PC-9 (cell line): ENCODE measurements around the gene CLDN14. TPM values are rescaled to one million over a fixed set of nuclear protein-coding genes. Genes with fewer than 3 reads are reported as not detected.
"Not testable (repeated sequence)": the region's sequence is repeated elsewhere in the genome, so short reads cannot be mapped to it uniquely, and the experiment has no call there.

Experiments used
- BruUV-seq: library from RNA; stranded (reverse); fragments of 400-500 nt; replicated peaks from 2 replicates; lab custom pipeline; 2021; lab: Mats Ljungman, UMichigan
- CTCF ChIA-PET: fragments of 300-600 bp; sonication (Branson Sonifier 250); formaldehyde crosslinking; loops from one replicate; lab custom pipeline; 2022; ENCODE audit warnings: antibody characterized with exemption; lab: Charles Lee
- POLR2A ChIA-PET: fragments of 300-600 bp; sonication (Branson Sonifier 250); formaldehyde crosslinking; loops from one replicate; lab custom pipeline; 2022; ENCODE audit warnings: antibody characterized with exemption; ENCODE audit not compliant: unreplicated experiment; lab: Charles Lee
- DNase-seq, 2 experiments: peaks; one replicate each; pipeline versions ENCODE4 v3.0.0 to v3.0.0-alpha.2; 2015 to 2022; ENCODE audit warnings: mixed read lengths in 1 of 2
- H2AFZ ChIP-seq: fragments of 200-600 bp; sonication (generic); 2 replicates; pipeline ENCODE4 v1.8.1; 2017; ENCODE audit warnings: antibody characterized with exemption
- H3F3A ChIP-seq: fragments of 200-600 bp; sonication (generic); 2 replicates; pipeline ENCODE4 v1.8.1; 2017; ENCODE audit warnings: antibody characterized with exemption, mild to moderate bottlenecking, low read depth; ENCODE audit not compliant: insufficient read depth
- H3K27ac ChIP-seq: fragments of 200-600 bp; sonication (generic); 2 replicates; pipeline ENCODE4 v1.6.1; 2016; ENCODE audit warnings: mixed run types
- H3K27me3 ChIP-seq: fragments of 200-600 bp; sonication (generic); 2 replicates; pipeline ENCODE4 v1.6.1; 2016; ENCODE audit warnings: low read depth, mixed run types; ENCODE audit not compliant: insufficient read depth
- H3K36me3 ChIP-seq: fragments of 200-600 bp; sonication (generic); 2 replicates; pipeline ENCODE4 v1.6.1; 2016; ENCODE audit warnings: low read depth, mixed run types
- H3K4me1 ChIP-seq: fragments of 200-600 bp; sonication (generic); replicated peaks from 2 replicates; pipeline ENCODE4 v1.6.1; 2016; ENCODE audit warnings: mixed run types; ENCODE audit not compliant: insufficient read depth
- H3K4me2 ChIP-seq: fragments of 200-600 bp; sonication (generic); 2 replicates; pipeline ENCODE4 v1.6.1; 2017; ENCODE audit warnings: mixed run types
- H3K4me3 ChIP-seq: fragments of 200-600 bp; sonication (generic); 2 replicates; pipeline ENCODE4 v1.6.1; 2016; ENCODE audit warnings: mixed run types
- H3K79me2 ChIP-seq: fragments of 200-600 bp; sonication (generic); 2 replicates; pipeline ENCODE4 v1.6.1; 2017; ENCODE audit warnings: low read depth, mixed run types
- H3K9me2 ChIP-seq: fragments of 200-600 bp; sonication (generic); 2 replicates; pipeline ENCODE4 v1.8.1; 2017; ENCODE audit warnings: mild to moderate bottlenecking; ENCODE audit not compliant: insufficient read depth
- H3K9me3 ChIP-seq: fragments of 200-600 bp; sonication (generic); 2 replicates; pipeline ENCODE4 v1.8.1; 2016; ENCODE audit warnings: low read depth; ENCODE audit not compliant: insufficient read depth
- H4K20me1 ChIP-seq: fragments of 200-600 bp; sonication (generic); 2 replicates; pipeline ENCODE4 v1.8.1; 2017; ENCODE audit not compliant: insufficient read depth
- EZH2 ChIP-seq: fragments of 200-600 bp; sonication (generic); IDR thresholded peaks from 2 replicates; pipeline ENCODE4 v1.8.0; 2017; ENCODE audit warnings: antibody characterized with exemption, low read depth
- intact Hi-C: fragments of 100-400 bp; cut with micrococcal nuclease; formaldehyde crosslinking; loops from one replicate; pipeline ENCODE4 v1.10.0; 2022; ENCODE audit not compliant: unreplicated experiment
- total RNA-seq: library from RNA; stranded (reverse); gene quantifications from 2 replicates; pipeline ENCODE4 v1.2.3, GENCODE V29; 2021
- TF ChIP-seq, protein P1 (sequence below): fragments of 200-600 bp; sonication (generic); conservative IDR thresholded peaks from 2 replicates; pipeline ENCODE4 v1.6.1; 2017; ENCODE audit warnings: mixed run types, antibody characterized with exemption, mild to moderate bottlenecking, moderate library complexity

CLDN14 gene
- total RNA-seq, 1 experiment from 2014 or later, result not detected

DNA sequence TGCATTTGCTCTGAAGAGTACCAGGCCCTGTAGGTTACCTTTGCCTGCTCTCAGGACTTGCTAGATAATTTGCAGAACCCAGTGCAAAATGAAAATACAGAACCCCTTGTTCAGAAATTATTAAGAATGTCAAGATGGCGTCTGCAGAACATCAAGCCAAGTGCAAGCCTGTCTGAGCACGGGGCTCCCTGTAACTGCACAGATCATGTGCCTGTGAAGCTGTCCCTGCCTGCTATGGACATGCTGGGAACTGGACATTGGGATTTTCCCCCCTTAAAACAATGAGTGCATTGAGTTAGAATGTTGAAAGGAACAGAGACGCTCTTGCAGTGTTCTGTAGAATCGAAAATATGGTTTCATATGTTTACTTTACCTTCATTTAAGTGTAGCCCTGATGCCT lies 2.9 kb downstream of the CLDN14 start:
- H3F3A ChIP-seq, result peaks cover under 1% of the 10 kb centered on the region
- no TSS peak for BruUV-seq
- H3K9me3 ChIP-seq, result no peaks in the 10 kb centered on the region
- H4K20me1 ChIP-seq, result no peaks in the 10 kb centered on the region
- CTCF ChIA-PET, result no interaction called here
- H3K36me3 ChIP-seq, result no peaks in the 10 kb centered on the region
- H3K4me3 ChIP-seq, result no peak overlapping the region
- no peak overlapping the region for H3K27ac ChIP-seq
- no peak for DNase-seq
- H3K4me2 ChIP-seq, result no peak overlapping the region
- peaks cover 14% of the 10 kb centered on the region for H3K4me1 ChIP-seq
- POLR2A ChIA-PET, result no interaction called here
- no peak overlapping the region for H2AFZ ChIP-seq
- no peaks in the 10 kb centered on the region for H3K27me3 ChIP-seq
- intact Hi-C loops, result no loop called here
- no peaks in the 10 kb centered on the region for H3K9me2 ChIP-seq
- H3K79me2 ChIP-seq, result no peaks in the 10 kb centered on the region
- TF ChIP-seq, protein P1, sequence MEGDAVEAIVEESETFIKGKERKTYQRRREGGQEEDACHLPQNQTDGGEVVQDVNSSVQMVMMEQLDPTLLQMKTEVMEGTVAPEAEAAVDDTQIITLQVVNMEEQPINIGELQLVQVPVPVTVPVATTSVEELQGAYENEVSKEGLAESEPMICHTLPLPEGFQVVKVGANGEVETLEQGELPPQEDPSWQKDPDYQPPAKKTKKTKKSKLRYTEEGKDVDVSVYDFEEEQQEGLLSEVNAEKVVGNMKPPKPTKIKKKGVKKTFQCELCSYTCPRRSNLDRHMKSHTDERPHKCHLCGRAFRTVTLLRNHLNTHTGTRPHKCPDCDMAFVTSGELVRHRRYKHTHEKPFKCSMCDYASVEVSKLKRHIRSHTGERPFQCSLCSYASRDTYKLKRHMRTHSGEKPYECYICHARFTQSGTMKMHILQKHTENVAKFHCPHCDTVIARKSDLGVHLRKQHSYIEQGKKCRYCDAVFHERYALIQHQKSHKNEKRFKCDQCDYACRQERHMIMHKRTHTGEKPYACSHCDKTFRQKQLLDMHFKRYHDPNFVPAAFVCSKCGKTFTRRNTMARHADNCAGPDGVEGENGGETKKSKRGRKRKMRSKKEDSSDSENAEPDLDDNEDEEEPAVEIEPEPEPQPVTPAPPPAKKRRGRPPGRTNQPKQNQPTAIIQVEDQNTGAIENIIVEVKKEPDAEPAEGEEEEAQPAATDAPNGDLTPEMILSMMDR, result no peak
- TF ChIP-seq EZH2, result no peak

DNA sequence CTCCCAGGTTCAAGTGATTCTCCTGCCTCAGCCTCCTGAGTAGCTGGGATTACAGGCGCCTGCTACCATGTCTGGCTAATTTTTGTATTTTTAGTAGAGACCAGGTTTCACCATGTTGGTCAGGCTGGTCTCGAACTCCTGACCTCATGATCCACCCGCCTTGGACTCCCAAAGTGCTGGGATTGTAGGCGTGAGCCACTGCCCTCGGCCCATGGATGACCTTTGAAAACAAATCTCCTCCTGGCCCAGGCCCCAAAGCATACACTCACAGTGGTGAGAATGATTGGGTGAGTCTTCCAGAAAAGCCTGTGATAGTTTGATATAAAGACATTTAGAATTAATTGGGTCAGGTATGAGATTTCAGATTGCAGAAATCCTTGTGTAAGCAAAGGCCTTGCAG lies 3.4 kb downstream of the CLDN14 start:
- H3K9me2 ChIP-seq, DNase-seq, intact Hi-C loops, BruUV-seq, H3K27me3 ChIP-seq, H3K4me3 ChIP-seq, H3F3A ChIP-seq, H3K4me2 ChIP-seq, H3K36me3 ChIP-seq, H3K9me3 ChIP-seq, H3K27ac ChIP-seq, H2AFZ ChIP-seq, H3K79me2 ChIP-seq, POLR2A ChIA-PET, H4K20me1 ChIP-seq, CTCF ChIA-PET: not testable (repeated sequence)
- H3K4me1 ChIP-seq, result peaks cover 19% of the 10 kb centered on the region

DNA sequence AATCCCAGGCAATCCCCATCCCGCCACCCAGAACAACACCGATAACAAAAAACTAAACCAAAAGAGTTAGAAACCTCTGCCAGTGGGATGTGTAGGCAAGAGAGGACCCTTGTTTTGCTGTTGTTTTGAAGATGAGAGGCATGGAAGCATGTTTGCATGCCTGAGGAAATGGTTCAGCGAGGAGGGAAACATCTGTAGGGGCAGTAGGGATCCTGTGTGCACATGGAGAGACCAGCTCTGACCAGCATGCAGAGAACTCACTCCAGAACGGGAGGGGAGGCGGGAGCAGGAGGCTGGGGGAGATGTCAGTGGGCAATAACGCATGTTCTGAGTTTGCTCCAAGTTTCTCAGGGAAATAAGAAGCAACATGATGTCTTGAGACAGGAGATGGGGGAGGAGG lies 5.3 kb downstream of the CLDN14 start:
- TF ChIP-seq EZH2, result no peak
- TF ChIP-seq, protein P1, result no peak
- ChIA-PET CTCF (no interaction called here), POLR2A (no interaction called here)
- H3F3A ChIP-seq, result peaks cover 13% of the 10 kb centered on the region
- H3K27ac ChIP-seq, result no peak overlapping the region
- H3K27me3 ChIP-seq, result no peaks in the 10 kb centered on the region
- no peak for DNase-seq
- peaks cover 31% of the 10 kb centered on the region for H3K4me1 ChIP-seq
- no peaks in the 10 kb centered on the region for H4K20me1 ChIP-seq
- no peak overlapping the region for H3K4me2 ChIP-seq
- intact Hi-C loops, result no loop called here
- no peaks in the 10 kb centered on the region for H3K9me3 ChIP-seq
- no peak overlapping the region for H2AFZ ChIP-seq
- no peaks in the 10 kb centered on the region for H3K9me2 ChIP-seq
- BruUV-seq, result no TSS peak
- no peak overlapping the region for H3K4me3 ChIP-seq
- no peaks in the 10 kb centered on the region for H3K36me3 ChIP-seq
- no peaks in the 10 kb centered on the region for H3K79me2 ChIP-seq

DNA sequence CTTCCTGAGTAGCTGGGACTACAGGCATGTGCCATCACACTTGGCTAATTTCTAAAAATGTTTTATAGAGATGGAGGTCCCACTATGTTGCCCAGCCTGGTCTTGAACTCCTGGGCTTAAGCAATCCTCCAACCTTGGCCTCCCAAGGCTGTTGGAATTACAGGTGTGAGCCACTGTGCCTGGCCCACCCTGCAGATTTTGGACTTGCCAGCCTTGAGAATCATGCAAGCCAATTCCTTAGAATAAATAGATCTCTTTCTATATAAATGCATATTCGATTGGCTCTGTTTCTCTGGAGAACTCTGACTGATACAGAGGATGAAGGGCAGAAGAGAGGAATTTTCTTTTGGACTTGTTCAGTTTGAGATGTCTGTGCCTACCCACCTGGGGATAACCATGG lies 6.7 kb downstream of the CLDN14 start:
- no peak overlapping the region for H3K4me3 ChIP-seq
- H3K27ac ChIP-seq, result no peak overlapping the region
- peaks cover 23% of the 10 kb centered on the region for H3K4me1 ChIP-seq
- intact Hi-C loops, result no loop called here
- H3F3A ChIP-seq, result peaks cover 13% of the 10 kb centered on the region
- no peak overlapping the region for H2AFZ ChIP-seq
- no peaks in the 10 kb centered on the region for H3K9me2 ChIP-seq
- BruUV-seq, result no TSS peak
- H3K9me3 ChIP-seq, result no peaks in the 10 kb centered on the region
- CTCF ChIA-PET, result no interaction called here
- H4K20me1 ChIP-seq, result no peaks in the 10 kb centered on the region
- H3K79me2 ChIP-seq, result no peaks in the 10 kb centered on the region
- H3K27me3 ChIP-seq, result no peaks in the 10 kb centered on the region
- no peak overlapping the region for H3K4me2 ChIP-seq
- POLR2A ChIA-PET, result no interaction called here
- DNase-seq, result no peak
- no peak for TF ChIP-seq EZH2
- TF ChIP-seq, protein P1, result no peak
- H3K36me3 ChIP-seq, result no peaks in the 10 kb centered on the region
